Gastroesophageal sphincter (tissue), 3 donors: ENCODE measurements around the gene HOXD13.

ENCODE experiments used
- CTCF ChIP-seq, 4 experiments: fragments of 200-600 bp in 2 of 4; fragments of 450-650 bp in 2 of 4; sonication (generic) in 1 of 4; IDR thresholded peaks; one replicate each; pipeline ENCODE4 v1.5.1; 2017 to 2019; ENCODE audit warnings: antibody characterized with exemption in 4 of 4, mild to moderate bottlenecking in 2 of 4, moderate library complexity in 2 of 4
- EP300 ChIP-seq: sonication (generic); formaldehyde crosslinking; IDR thresholded peaks from one replicate; pipeline ENCODE4 v1.6.1; 2017; ENCODE audit warnings: antibody characterized with exemption, mild to moderate bottlenecking
- POLR2A ChIP-seq, 2 donors: fragments of 450-650 bp; IDR thresholded peaks; one replicate each; pipeline ENCODE4 v1.6.1; 2017; ENCODE audit warnings: antibody characterized with exemption in 2 of 2, mild to moderate bottlenecking in 2 of 2, moderate library complexity in 1 of 2

- TF ChIP-seq CTCF (IDR thresholded peaks at IDR 0.05) (no peak), POLR2A (IDR thresholded peaks at IDR 0.05) (no peak), EP300 (no peak)
Observed at GRCh38 chr2:176066645-176067588, 25.6 kb upstream of the HOXD13 start.
